Esophagus muscularis mucosa (tissue), 4 donors: ENCODE results near the gene NCKAP5.

Source experiments
- CTCF ChIP-seq, 3 experiments: fragments of 200-600 bp in 2 of 3; fragments of 450-650 bp in 1 of 3; sonication (generic) in 2 of 3; IDR thresholded peaks; one replicate each; pipeline ENCODE4 v1.5.1; 2017 to 2019; ENCODE audit warnings: antibody characterized with exemption in 3 of 3, mild to moderate bottlenecking in 2 of 3, moderate library complexity in 1 of 3
- EP300 ChIP-seq: sonication (generic); formaldehyde crosslinking; IDR thresholded peaks from one replicate; pipeline ENCODE4 v1.6.1; 2017; ENCODE audit warnings: antibody characterized with exemption
- POLR2A ChIP-seq: fragments of 450-650 bp; IDR thresholded peaks from one replicate; pipeline ENCODE4 v1.6.1; 2017; ENCODE audit warnings: antibody characterized with exemption, moderate library complexity, mild to moderate bottlenecking, low read depth
- POLR2AphosphoS5 ChIP-seq, 2 donors: sonication (generic); formaldehyde crosslinking; IDR thresholded peaks; one replicate each; pipeline ENCODE4 v1.6.1; 2017; ENCODE audit warnings: antibody characterized with exemption in 2 of 2

- no peak for TF ChIP-seq CTCF (IDR thresholded peaks at IDR 0.05)
- TF ChIP-seq EP300, result no peak
- no peak for TF ChIP-seq POLR2AphosphoS5 (IDR thresholded peaks at IDR 0.05)
- no peak for TF ChIP-seq POLR2A
These were observed 149.6 kb downstream of the NCKAP5 start for GRCh38 chr2:133418671-133419070.
